GM12864 (cell line): Measurements from ENCODE around the gene EWSR1.
"Not testable (repeated sequence)": the region's sequence is repeated elsewhere in the genome, so short reads cannot be mapped to it uniquely, and the experiment has no call there.

Source experiments
- DNase-seq: peaks from one replicate; pipeline ENCODE4 v3.0.0-alpha.2; 2011; ENCODE audit warnings: low read depth
- H3K4me3 ChIP-seq: 2 replicates; pipeline ENCODE4 v1.5.1; 2011; ENCODE audit warnings: mild to moderate bottlenecking, low read depth, low read length, control low read depth
- CTCF ChIP-seq: IDR thresholded peaks from 2 replicates; pipeline ENCODE4 v1.5.1; 2011; ENCODE audit warnings: low read depth, mild to moderate bottlenecking, moderate library complexity, low read length, control low read depth, inconsistent platforms; ENCODE audit errors: missing control alignments

The EWSR1 gene, protein sequence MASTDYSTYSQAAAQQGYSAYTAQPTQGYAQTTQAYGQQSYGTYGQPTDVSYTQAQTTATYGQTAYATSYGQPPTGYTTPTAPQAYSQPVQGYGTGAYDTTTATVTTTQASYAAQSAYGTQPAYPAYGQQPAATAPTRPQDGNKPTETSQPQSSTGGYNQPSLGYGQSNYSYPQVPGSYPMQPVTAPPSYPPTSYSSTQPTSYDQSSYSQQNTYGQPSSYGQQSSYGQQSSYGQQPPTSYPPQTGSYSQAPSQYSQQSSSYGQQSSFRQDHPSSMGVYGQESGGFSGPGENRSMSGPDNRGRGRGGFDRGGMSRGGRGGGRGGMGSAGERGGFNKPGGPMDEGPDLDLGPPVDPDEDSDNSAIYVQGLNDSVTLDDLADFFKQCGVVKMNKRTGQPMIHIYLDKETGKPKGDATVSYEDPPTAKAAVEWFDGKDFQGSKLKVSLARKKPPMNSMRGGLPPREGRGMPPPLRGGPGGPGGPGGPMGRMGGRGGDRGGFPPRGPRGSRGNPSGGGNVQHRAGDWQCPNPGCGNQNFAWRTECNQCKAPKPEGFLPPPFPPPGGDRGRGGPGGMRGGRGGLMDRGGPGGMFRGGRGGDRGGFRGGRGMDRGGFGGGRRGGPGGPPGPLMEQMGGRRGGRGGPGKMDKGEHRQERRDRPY

DNA sequence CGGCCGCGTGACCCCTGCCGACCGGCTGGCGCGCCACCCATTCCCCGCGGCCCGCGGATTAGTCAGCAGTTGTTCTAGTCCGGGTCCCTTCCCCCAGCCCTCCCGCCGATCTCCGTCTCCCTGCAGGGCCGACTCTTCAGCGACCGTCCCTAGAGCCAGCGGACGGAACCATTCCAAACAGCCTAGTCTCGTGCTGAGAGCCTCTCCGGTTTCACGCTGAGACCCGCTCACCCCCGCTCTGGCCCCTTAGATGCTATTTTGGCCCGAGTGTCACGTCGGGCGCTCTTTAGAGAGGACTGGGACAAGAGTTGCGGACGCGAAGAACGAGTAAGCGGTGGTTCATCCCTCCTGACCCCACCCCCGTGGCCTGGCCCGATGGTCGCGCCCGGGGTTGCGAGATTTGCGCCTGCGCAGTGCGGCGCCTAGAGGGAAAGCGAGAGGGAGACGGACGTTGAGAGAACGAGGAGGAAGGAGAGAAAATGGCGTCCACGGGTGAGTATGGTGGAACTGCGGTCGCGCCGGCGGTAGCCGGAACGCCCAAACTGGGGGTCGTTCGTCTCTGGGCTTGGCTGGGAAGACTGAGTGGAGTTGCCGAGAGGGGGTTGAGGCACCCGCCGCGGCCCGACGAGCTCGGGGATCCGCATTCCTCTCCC is at the start of gene EWSR1, which contains the start of gene RHBDD3:
TSS of gene EWSR1 (plus strand) at position 411 of the 653 bp plus-strand sequence. CDS start at position 480, 69 bp downstream.
TSS of gene RHBDD3 (minus strand) at position 124 of the 653 bp plus-strand sequence. CDS start 2,355 bp downstream, outside the sequence.
- peak within 1 kb of the TSS; percentile 96 for H3K4me3 ChIP-seq
- DNase-seq: peak; percentile 90
- no peak for TF ChIP-seq CTCF

DNA sequence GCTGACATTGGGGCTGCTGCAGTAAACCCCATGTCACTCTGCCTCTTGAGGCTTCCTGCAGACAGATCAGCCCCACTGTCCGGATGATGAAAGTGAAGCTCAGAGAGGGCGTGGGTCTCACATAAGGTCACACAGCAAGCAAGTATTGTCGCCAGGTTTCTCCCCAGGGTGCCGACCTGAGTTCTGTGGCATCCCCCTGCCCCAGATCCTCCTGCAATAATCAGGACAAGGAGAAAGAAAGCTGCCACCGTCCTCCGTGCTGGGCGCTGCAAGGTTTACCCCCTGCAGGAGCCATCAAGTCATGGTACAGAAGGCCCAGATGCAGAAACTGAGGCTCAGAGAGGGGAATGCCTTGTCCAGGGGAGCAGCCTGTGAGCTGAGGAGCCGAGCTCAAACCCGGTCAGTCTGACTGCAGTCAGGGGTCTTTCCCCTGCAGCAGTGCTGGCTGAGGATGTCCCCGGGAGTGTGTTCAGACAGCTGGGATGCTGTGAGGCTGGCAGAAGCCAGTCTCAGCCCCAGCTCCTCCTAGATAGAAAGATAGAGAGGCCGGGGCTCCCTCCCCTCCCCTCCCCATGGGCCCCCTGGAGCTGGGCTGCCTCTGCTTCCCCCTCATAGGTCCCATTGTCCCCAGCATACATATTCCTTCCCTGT is 49.2 kb upstream of the EWSR1 start:
- no peak overlapping the region for H3K4me3 ChIP-seq
- no peak for TF ChIP-seq CTCF
- DNase-seq: no peak

DNA sequence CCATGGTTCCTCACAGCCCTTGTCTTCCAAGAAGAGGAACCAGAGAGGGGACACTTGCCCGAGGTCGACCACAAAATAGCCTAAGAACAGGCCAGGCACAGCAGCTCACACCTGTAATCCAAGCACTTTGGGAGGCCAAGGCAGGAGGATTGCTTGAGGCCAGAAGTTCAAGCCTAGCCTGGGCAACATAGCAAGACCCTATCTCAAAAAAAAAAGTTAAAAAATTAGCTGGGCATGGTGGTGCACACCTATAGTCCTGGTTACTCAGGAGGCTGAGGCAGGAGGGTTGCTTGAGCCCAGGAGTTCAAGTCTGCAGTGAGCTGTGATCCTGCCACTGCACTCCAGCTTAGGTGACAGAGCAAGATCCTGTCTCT is 48.7 kb upstream of the EWSR1 start:
- not testable (repeated sequence) for DNase-seq, H3K4me3 ChIP-seq

DNA sequence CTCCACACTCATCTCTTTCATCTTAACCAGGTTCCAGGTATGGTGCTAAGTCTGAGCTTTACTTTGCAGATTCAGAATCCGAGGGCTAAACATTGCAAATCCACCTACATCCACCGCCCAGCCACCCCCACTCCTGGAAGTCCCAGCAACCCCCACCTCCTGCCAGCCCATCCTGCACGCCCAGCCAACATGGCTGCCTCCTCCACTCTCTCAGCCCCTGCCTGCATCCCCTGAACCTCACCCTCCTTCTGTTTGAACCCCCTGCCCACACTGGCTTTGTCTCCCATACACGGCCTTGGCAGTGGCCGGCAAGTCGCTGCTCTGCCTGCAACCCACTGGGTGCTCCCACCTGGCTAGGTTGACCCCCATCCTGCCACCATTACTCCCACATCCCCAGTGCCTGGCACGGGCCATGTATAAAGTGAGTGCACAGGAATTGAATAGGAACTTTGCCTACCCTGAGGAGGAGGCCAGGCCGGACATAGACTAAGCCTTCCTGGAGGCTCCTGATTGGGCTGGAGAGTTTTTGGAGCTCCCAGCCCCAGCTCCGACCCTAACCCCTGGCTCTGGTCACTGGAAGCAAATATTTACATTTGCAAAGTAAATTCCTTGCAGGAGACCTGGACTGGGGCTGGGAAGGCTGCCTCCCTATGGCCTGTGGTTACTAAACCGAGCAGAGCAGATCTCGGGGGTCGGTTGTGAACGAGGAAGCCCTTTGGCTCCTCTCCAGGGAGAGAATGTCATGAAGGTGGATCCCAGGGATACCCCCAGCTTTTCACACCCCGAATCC is 48.0 kb upstream of the EWSR1 start:
- DNase-seq: no peak
- no peak overlapping the region for H3K4me3 ChIP-seq
- no peak for TF ChIP-seq CTCF

- H3K4me3 ChIP-seq: no peak overlapping the region
- no peak for DNase-seq
- no peak for TF ChIP-seq CTCF
Observed at GRCh38 chr22:29224121-29224858, 43.8 kb upstream of the EWSR1 start.

DNA sequence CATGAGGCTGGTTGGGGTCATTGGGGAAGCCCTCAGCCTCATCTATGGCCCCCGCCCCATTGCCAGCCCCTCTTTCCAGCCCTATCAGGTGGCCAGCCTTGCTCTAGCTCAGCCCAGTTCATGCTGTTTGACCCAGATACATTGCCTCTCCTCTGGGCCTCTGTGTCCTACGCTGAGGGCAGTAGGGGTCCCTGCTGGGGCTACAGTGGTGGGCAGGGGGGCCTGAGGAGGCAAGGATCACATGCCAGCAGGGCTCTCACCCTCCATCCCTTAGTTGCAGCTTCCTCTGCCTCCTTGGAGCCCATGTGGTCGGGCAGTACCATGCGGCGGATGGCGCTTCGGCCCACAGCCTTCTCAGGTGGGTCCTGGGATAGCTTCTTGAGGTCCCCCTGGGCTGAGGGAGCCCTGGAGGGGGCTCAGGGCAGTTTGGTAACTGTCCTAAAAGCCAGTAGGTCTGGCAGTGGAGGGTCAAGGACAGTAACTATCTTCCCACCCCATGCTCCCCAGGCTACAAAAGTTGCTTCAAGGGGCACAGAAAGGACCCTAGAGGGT is 43.1 kb upstream of the EWSR1 start:
- TF ChIP-seq CTCF: no peak
- no peak overlapping the region for H3K4me3 ChIP-seq
- DNase-seq: no peak
